ENCODE results near the gene STPG3.
"Not testable (repeated sequence)": the region's sequence is repeated elsewhere in the genome, so short reads cannot be mapped to it uniquely, and the experiment has no call there.

The STPG3 gene

DNA sequence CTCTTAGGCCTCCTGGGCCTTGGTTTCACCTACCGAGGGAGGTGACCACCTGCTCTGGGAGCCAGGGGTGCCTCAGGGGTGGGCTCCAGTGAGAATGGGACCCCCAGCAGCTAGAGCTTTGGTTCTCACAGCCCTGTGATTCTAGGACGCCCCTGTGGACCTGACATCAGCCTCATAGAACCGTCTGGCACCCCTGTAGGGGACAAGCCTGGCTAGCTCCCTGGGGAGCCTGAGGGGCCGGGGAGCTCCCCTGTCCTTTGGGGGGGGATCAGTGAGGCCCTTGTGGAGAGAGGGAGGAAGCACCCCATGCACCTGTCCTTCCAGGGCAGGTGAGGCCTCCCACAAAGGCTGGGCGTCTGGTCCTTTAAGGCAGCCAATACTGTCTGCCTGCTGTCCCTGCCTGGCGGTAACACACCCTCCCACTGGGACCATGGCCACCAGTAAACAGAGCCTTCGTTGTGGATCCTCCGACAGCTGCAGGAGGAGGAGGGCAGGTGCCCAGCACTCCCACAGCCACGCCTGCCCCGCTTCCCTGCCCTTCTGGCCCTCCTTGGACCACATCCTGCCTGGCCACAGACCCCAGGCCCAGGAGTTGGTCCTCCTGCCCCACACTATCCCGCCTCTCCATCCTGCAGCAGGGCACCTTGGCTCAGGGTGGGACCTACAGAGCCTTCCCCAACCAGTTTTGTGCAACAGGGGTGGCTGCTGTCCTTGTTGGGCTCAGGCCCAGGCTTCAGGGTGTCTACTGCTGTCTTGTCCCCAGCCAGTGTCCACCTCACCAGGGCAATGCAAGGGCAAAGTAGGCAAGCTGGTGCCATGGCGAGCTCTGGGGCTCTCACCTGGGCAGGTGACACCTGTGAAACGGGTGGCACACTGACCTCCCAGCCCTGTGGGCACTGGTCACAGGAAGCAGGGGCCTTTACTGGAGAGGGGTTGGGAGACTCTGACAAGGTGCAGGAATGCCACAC lies 13.0 kb upstream of the STPG3 start:
- TF ChIP-seq, protein P1, sequence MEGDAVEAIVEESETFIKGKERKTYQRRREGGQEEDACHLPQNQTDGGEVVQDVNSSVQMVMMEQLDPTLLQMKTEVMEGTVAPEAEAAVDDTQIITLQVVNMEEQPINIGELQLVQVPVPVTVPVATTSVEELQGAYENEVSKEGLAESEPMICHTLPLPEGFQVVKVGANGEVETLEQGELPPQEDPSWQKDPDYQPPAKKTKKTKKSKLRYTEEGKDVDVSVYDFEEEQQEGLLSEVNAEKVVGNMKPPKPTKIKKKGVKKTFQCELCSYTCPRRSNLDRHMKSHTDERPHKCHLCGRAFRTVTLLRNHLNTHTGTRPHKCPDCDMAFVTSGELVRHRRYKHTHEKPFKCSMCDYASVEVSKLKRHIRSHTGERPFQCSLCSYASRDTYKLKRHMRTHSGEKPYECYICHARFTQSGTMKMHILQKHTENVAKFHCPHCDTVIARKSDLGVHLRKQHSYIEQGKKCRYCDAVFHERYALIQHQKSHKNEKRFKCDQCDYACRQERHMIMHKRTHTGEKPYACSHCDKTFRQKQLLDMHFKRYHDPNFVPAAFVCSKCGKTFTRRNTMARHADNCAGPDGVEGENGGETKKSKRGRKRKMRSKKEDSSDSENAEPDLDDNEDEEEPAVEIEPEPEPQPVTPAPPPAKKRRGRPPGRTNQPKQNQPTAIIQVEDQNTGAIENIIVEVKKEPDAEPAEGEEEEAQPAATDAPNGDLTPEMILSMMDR (conservative IDR thresholded peaks at IDR 0.05; ENCODE audit: control insufficient read depth, insufficient read depth, low read depth, low read length): no peak
- no peak for DNase-seq (ENCODE audit: low read depth)
- no peak overlapping the region for H3K4me3 ChIP-seq (ENCODE audit: control insufficient read depth, low read depth, low read length)

DNA sequence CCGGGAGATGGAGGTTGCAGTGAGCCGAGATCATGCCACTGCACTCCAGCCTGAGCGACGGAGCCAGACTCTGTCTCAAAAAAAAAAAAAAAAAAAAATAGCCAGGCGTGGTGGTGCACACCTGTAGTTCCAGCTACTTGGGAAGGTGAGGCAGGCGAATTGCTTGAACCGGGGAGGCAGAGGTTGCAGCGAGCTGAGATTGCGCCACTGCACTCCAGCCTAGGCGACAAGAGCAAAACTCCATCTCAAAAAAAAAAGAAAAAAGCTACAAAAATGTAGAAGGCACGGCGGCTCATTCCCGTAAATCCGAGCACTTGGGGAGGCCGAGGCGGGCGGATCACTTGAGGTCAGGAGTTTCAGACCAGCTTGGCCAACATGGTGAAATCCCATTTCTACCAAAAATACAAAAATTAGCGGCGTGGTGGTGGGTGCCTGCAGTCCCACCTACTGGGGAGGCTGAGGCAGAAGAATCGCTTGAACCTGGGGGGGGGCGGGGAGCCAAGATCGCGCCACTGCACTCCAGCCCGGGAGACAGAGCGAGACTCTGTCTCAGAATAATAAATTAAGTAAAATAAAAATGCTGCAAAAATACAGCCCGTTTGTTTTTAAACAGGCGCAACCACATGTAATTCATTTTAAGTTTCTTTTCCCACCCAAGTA lies 11.4 kb upstream of the STPG3 start:
- H3K4me3 ChIP-seq (ENCODE audit: control insufficient read depth, low read depth, low read length): peak overlapping the region; percentile 62
- not testable (repeated sequence) for DNase-seq (ENCODE audit: low read depth)

DNA sequence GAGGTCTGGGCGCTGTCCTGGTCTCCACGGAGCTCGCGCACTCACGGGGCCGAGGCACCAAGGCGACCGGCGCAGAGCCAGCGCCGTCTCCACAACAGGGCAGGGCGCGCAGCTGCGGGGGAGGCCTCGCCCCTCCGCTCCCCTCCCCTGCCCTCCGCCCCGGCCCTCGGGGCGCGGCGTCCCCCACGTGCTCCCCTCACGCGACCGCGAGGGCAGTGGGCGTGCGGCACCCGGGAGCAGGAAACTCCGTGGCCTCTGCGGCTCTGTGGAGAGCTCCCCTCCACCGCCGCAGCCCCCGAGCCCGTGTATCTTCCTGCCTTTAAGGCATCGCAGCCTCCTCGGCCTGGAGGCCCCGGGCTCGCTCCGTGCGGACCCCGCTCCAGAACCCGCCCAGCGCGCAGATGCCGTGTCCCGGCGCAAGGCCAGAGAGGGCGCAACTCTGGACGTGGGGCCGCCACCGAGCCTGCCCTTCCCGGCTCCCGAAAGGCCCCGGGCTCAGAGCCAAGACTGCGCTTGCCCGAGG lies 10.7 kb upstream of the STPG3 start:
- DNase-seq (ENCODE audit: low read depth): peak; percentile 68
- peak overlapping the region; percentile 62 for H3K4me3 ChIP-seq (ENCODE audit: control insufficient read depth, low read depth, low read length)
- TF ChIP-seq, protein P1 (conservative IDR thresholded peaks at IDR 0.05; ENCODE audit: control insufficient read depth, insufficient read depth, low read depth, low read length): no peak

DNA sequence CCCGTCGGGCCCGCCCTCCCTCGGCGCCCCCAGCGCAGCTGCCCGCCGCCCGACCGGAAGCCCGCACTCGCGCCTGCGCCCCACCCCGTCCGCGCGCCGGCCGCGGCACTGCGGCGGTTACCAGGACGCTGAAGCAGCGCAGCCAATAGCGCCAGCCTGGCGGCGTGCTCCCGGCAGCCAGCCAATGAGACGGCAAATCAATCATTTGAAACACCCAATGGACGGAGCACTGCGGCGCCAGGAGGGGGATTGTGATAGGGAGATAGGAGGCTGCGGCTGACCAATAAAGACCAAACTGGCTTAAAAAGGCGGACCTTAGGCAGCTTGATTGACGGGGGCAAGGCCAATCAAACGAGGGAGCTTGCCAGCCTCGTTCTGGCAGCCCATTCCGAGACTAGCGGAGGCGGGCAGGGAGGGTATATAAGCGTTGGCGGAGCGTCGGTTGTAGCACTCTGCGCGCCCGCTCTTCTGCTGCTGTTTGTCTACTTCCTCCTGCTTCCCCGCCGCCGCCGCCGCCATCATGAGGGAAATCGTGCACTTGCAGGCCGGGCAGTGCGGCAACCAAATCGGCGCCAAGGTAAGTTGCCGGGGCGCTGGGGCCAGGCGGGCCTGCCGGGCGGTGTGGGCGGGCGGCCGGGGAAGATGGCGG lies 10.1 kb upstream of the STPG3 start, which contains the start of gene TUBB4B:
TUBB4B (plus strand) TSS at position 447 of the 649 bp plus-strand sequence; CDS start at position 521, 74 bp downstream.
- peak; percentile 100 for DNase-seq (ENCODE audit: low read depth)
- TF ChIP-seq, protein P1 (conservative IDR thresholded peaks at IDR 0.05; ENCODE audit: control insufficient read depth, insufficient read depth, low read depth, low read length): no peak
- H3K4me3 ChIP-seq (ENCODE audit: control insufficient read depth, low read depth, low read length): peak within 1 kb of the TSS; percentile 84

DNA sequence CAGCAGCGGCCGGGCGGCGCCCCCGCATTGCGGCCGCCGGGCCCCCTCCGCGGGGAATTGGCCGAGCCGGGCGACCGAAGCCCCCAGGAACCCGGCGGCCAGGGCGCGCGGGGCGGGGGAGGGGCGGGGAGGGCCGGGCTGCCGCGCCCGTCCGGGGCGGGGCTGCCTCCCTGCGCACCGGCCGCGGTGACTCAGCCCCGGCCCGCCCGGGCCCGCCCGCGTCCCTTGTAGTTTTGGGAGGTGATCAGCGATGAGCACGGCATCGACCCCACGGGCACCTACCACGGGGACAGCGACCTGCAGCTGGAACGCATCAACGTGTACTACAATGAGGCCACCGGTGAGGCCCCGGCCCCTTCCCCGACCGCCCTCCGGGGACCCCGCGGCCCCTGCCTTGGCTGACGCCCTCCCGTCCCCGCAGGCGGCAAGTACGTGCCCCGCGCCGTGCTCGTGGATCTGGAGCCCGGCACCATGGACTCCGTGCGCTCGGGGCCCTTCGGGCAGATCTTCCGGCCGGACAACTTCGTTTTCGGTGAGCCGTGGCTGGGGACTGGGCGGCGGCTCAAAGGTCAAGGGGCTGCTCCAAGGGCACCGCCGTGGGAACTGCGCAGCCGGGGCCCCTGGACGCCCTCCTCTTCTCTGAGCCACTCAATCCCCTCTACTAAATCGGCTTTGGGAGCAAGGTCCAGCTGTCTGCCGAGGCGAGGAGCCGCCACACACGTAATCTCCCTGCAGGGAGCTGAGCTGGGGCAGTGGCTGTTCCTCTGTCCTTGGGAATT lies 9.4 kb upstream of the STPG3 start:
- peak overlapping the region; percentile 84 for H3K4me3 ChIP-seq (ENCODE audit: control insufficient read depth, low read depth, low read length)
- peak; percentile 44 for DNase-seq (ENCODE audit: low read depth)
- TF ChIP-seq, protein P1 (conservative IDR thresholded peaks at IDR 0.05; ENCODE audit: control insufficient read depth, insufficient read depth, low read depth, low read length): no peak

DNA sequence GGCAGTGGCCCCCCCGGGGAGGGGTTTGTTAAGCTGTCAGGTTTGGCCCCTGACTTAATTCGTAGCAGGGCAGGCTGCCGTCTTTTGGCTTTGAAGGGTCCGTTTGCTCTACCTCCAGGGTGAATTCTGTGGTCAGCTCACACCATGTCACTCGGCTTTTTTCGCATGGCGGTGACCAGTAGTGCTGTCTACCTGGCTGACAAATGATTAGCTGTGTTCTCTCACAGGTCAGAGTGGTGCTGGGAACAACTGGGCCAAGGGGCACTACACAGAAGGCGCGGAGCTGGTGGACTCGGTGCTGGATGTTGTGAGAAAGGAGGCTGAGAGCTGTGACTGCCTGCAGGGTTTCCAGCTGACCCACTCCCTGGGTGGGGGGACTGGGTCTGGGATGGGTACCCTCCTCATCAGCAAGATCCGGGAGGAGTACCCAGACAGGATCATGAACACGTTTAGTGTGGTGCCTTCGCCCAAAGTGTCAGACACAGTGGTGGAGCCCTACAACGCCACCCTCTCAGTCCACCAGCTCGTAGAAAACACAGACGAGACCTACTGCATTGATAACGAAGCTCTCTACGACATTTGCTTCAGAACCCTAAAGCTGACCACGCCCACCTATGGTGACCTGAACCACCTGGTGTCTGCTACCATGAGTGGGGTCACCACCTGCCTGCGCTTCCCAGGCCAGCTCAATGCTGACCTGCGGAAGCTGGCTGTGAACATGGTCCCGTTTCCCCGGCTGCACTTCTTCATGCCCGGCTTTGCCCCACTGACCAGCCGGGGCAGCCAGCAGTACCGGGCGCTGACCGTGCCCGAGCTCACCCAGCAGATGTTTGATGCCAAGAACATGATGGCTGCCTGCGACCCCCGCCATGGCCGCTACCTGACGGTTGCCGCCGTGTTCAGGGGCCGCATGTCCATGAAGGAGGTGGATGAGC lies 8.6 kb upstream of the STPG3 start:
- TF ChIP-seq, protein P1 (conservative IDR thresholded peaks at IDR 0.05; ENCODE audit: control insufficient read depth, insufficient read depth, low read depth, low read length): no peak
- no peak for DNase-seq (ENCODE audit: low read depth)
- H3K4me3 ChIP-seq (ENCODE audit: control insufficient read depth, low read depth, low read length): peak overlapping the region; percentile 84

DNA sequence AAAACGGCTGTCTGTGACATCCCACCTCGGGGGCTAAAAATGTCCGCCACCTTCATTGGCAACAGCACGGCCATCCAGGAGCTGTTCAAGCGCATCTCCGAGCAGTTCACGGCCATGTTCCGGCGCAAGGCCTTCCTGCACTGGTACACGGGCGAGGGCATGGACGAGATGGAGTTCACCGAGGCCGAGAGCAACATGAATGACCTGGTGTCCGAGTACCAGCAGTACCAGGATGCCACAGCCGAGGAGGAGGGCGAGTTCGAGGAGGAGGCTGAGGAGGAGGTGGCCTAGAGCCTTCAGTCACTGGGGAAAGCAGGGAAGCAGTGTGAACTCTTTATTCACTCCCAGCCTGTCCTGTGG lies 7.8 kb upstream of the STPG3 start:
- not testable (repeated sequence) for DNase-seq (ENCODE audit: low read depth); H3K4me3 ChIP-seq (ENCODE audit: control insufficient read depth, low read depth, low read length)
